Right atrium auricular region (tissue), 2 donors: ENCODE measurements around the gene ATP2A1. TPM values are rescaled to one million over a fixed set of nuclear protein-coding genes. Genes with fewer than 3 reads are reported as not detected.

ENCODE experiments used
- DNase-seq: peaks from one replicate; pipeline ENCODE4 v3.0.0-alpha.2; 2019; ENCODE audit warnings: low spot score
- H3K27ac ChIP-seq, 2 donors: fragments of 200-600 bp; sonication (generic); 1 replicate in 1 of 2; 2 replicates in 1 of 2; pipeline ENCODE4 v1.5.1; 2016 to 2019
- H3K27me3 ChIP-seq, 2 donors: fragments of 200-600 bp; sonication (generic); one replicate each; pipeline versions ENCODE4 v1.5.1 to v1.6.0; 2017 to 2019
- H3K36me3 ChIP-seq: fragments of 200-600 bp; sonication (generic); one replicate; pipeline ENCODE4 v1.5.1; 2016
- H3K4me1 ChIP-seq, 2 donors: fragments of 200-600 bp; sonication (generic); one replicate each; pipeline versions ENCODE4 v1.5.1 to v1.6.0; 2017 to 2019
- H3K4me3 ChIP-seq, 2 donors: fragments of 200-600 bp; sonication (generic); 1 replicate in 1 of 2; 2 replicates in 1 of 2; pipeline ENCODE4 v1.5.1; 2017 to 2019; ENCODE audit warnings: mild to moderate bottlenecking in 1 of 2, moderate library complexity in 1 of 2
- H3K9me3 ChIP-seq, 2 donors: fragments of 200-600 bp; sonication (generic); one replicate each; pipeline ENCODE4 v1.5.1; 2019
- total RNA-seq, 2 donors: library from RNA; depleted of rRNA; stranded (reverse); fragments of >200 nt; gene quantifications; one replicate each; pipeline ENCODE4 v1.1.0, GENCODE V29; 2016
- TF ChIP-seq, protein P1 (sequence below), 2 donors: fragments of 200-600 bp; sonication (generic); IDR thresholded peaks; one replicate each; pipeline ENCODE4 v1.5.1; 2019; ENCODE audit warnings: antibody characterized with exemption in 2 of 2

The ATP2A1 gene
- total RNA-seq, 2 donors from 2014 or later, result 0.26 TPM; not detected in 1

DNA sequence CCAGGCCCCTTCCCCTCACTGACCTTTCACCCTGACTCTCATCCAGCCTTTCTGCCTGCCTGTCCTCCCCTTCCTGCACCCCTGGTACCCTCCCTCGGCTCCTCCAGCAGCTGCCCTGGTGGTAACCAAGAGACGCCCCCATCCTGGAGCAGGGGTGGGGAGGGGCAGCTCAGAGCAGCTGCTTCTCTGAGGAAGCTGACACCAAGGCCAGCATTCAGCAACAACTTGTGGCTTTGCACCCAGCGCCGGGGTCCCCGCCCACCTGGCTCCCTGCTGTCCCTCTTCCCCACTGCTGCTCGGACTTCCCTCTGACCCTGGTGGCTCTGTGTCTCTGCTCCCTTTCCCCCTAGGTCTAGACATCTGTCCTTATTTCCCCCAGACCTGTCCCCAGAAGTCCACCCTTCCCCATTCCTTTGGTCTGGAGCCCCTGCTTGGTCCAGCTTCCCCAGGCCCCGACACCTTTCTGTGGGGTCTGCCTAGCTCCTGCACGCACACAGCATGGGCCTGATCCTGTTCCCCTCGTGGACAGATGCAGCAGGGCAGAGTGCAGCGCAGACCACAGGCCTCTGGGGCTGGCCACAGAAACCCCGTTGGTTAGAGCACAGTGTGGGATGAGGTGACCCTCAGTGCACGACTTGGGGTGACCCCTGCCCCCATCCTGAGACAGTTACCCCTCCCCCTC is 1.2 kb upstream of the ATP2A1 start:
- no peak for DNase-seq
- TF ChIP-seq, protein P1, sequence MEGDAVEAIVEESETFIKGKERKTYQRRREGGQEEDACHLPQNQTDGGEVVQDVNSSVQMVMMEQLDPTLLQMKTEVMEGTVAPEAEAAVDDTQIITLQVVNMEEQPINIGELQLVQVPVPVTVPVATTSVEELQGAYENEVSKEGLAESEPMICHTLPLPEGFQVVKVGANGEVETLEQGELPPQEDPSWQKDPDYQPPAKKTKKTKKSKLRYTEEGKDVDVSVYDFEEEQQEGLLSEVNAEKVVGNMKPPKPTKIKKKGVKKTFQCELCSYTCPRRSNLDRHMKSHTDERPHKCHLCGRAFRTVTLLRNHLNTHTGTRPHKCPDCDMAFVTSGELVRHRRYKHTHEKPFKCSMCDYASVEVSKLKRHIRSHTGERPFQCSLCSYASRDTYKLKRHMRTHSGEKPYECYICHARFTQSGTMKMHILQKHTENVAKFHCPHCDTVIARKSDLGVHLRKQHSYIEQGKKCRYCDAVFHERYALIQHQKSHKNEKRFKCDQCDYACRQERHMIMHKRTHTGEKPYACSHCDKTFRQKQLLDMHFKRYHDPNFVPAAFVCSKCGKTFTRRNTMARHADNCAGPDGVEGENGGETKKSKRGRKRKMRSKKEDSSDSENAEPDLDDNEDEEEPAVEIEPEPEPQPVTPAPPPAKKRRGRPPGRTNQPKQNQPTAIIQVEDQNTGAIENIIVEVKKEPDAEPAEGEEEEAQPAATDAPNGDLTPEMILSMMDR (IDR thresholded peaks at IDR 0.05), result no peak
- Histone ChIP-seq H3K4me3 (no peak overlapping the region), H3K27ac (no peak overlapping the region), H3K4me1 (peaks cover 0 to 15% of the 10 kb centered on the region in 2 donors), H3K36me3 (peaks cover 21% of the 10 kb centered on the region), H3K27me3 (no peaks in the 10 kb centered on the region), H3K9me3 (no peaks in the 10 kb centered on the region)

DNA sequence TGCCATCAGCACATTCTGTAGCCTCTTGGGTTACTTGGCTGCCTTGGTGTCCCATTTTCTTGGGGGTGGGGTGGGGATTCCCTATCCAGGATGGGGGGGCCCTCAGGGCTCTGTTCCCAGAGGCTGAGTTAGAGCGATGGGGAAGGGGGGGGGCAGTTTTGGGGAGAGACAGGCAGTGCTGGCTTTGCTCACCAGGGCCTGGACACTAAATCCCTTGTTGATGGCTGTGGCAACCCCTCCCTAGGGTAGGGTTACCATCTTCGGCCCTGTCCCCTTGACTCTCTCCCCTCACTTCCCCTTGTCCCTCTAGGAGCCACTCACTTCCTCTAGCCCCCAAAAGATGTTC is 660 bp upstream of the ATP2A1 start:
- TF ChIP-seq, protein P1 (IDR thresholded peaks at IDR 0.05), result no peak
- Histone ChIP-seq H3K9me3 (no peaks in the 10 kb centered on the region), H3K4me3 (no peak overlapping the region), H3K27me3 (no peaks in the 10 kb centered on the region), H3K36me3 (peaks cover 18% of the 10 kb centered on the region), H3K27ac (no peak overlapping the region), H3K4me1 (peaks cover 0 to 15% of the 10 kb centered on the region in 2 donors)
- DNase-seq, result no peak

DNA sequence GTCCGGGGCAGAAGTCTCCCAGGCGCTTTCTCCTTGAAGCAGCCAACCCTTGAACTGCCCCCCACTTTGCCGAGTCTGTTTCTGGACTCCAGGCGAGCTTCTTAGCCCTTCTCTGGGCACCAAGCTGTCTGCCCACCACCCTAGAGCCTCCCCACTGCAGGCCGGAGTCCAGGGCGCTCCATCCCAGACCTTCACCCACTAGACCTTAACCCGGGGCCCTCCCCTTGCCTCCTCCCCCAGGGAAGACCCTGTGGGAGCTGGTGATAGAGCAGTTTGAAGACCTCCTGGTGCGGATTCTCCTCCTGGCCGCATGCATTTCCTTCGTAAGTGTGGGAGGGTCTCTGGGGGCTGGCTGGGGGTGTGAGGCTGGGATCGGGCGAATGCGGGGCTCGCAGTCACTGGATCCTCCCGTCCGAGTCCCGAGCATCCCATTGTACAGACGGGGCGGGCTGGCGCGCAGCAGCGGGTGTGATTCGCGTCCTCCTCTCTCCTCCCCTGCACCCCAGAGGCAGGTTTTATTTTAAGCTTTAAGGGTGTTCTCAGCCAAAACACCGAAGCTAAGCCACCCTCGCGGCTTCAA is 1.1 kb downstream of the ATP2A1 start:
- DNase-seq, result no peak
- Histone ChIP-seq H3K27ac (peak overlapping the region in 1 of 2 donors; percentile 23), H3K9me3 (no peaks in the 10 kb centered on the region), H3K4me3 (peak overlapping the region; percentile 65 to 68), H3K4me1 (peaks cover 0 to 15% of the 10 kb centered on the region in 2 donors), H3K36me3 (peaks cover 4% of the 10 kb centered on the region), H3K27me3 (no peaks in the 10 kb centered on the region)
- TF ChIP-seq, protein P1 (IDR thresholded peaks at IDR 0.05), result no peak

DNA sequence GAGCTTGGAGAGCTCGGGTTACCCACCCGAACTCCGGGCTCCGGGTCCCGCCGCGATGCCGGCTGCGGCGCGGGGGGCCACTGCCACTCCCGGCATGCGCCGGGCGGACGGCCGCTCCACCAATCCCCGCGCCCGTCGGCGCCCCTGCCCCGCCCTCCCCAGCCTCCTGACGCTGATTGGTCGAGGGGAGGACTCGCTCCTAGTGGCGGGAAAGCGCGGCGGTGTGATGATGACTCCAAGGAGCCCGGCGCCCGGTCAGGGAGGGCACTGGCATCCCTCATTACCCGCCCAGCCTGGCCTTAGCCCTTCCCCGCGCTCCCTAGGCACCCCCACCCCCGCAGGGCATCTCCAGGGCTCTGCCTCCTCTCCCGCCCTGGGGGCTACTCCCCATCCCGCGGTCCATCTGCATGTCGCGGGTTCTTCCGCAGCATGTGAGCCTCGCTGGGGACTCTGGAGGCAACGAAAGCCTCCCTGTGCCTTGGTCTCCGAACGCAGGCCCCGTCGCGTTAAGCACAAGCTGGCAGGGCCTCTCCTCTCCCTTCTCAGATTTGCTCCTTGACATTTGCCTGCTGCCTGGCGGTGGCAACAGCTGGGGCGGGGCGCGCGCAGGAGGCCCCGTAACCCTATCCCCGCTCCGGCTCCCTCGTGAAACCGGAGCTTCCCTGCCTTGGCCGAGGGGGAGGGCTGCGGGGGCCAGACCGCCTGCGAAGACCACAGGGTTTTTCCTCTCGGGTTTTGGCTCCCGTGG is 1.7 kb downstream of the ATP2A1 start:
- H3K9me3 ChIP-seq, result no peaks in the 10 kb centered on the region
- TF ChIP-seq, protein P1 (IDR thresholded peaks at IDR 0.05), result no peak
- peaks cover 0 to 15% of the 10 kb centered on the region in 2 donors for H3K4me1 ChIP-seq
- peak overlapping the region; percentile 65 to 68 for H3K4me3 ChIP-seq
- DNase-seq, result peak; percentile 90
- H3K27ac ChIP-seq, result peak overlapping the region in 1 of 2 donors; percentile 23
- H3K27me3 ChIP-seq, result no peaks in the 10 kb centered on the region
- H3K36me3 ChIP-seq, result no peaks in the 10 kb centered on the region

DNA sequence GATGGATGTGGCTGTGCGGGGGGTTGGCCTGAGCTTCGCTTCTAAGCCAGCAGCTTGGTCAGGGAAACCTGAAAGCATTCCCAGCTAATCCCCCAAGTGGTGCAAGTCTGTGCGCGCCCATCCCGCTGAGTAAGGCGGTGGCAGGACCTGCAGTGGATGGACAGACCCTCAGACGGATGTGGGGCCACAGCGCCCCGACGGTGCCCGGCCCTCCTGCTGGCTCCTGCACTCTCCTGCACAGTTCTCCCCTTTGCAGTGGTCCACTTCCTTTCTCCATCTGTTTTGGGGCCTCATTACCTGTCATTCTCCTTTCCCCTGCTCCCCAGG is 2.3 kb downstream of the ATP2A1 start:
- Histone ChIP-seq H3K27me3 (no peaks in the 10 kb centered on the region), H3K4me3 (peak overlapping the region in 1 of 2 donors; percentile 68), H3K36me3 (no peaks in the 10 kb centered on the region), H3K27ac (no peak overlapping the region), H3K9me3 (no peaks in the 10 kb centered on the region), H3K4me1 (peaks cover 0 to 15% of the 10 kb centered on the region in 2 donors)
- no peak for DNase-seq
- TF ChIP-seq, protein P1 (IDR thresholded peaks at IDR 0.05), result no peak
